Type B pancreatic cell (in vitro differentiated cells): ENCODE measurements around the gene MAN2A1. TPM values are rescaled to one million over a fixed set of nuclear protein-coding genes. Genes with fewer than 3 reads are reported as not detected.

Experiments
- DNase-seq: peaks from one replicate; pipeline ENCODE4 v3.0.0; 2021; ENCODE audit warnings: mixed read lengths; ENCODE audit not compliant: unreplicated experiment; ENCODE audit errors: extremely low spot score
- H3K27ac Mint-ChIP-seq: 2 replicates; pipeline ENCODE4 v1.8.0; 2021; ENCODE audit warnings: mild to moderate bottlenecking, mixed read lengths
- H3K27me3 Mint-ChIP-seq: 2 replicates; pipeline ENCODE4 v1.8.0; 2021; ENCODE audit warnings: mixed read lengths
- H3K36me3 Mint-ChIP-seq: 2 replicates; pipeline ENCODE4 v1.8.0; 2021; ENCODE audit warnings: mixed read lengths
- H3K4me1 Mint-ChIP-seq: one replicate; pipeline ENCODE4 v1.8.0; 2021; ENCODE audit warnings: mixed read lengths; ENCODE audit not compliant: unreplicated experiment
- H3K4me3 Mint-ChIP-seq: 2 replicates; pipeline ENCODE4 v1.8.0; 2021; ENCODE audit warnings: mild to moderate bottlenecking, mixed read lengths
- H3K9me3 Mint-ChIP-seq: 2 replicates; pipeline ENCODE4 v1.8.0; 2021; ENCODE audit warnings: mixed read lengths
- total RNA-seq: library from RNA; stranded (reverse); gene quantifications from 2 replicates; pipeline ENCODE4 v1.2.1, GENCODE V29; 2021; ENCODE audit warnings: low replicate concordance
- TF ChIP-seq, protein P1 (sequence below): fragments of 200-600 bp; sonication (generic); conservative IDR thresholded peaks from 2 replicates; pipeline ENCODE4 v1.5.0; 2021; ENCODE audit warnings: antibody characterized with exemption, mild to moderate bottlenecking

The MAN2A1 gene
- total RNA-seq, 1 donor from 2014 or later: 47.9 TPM

DNA sequence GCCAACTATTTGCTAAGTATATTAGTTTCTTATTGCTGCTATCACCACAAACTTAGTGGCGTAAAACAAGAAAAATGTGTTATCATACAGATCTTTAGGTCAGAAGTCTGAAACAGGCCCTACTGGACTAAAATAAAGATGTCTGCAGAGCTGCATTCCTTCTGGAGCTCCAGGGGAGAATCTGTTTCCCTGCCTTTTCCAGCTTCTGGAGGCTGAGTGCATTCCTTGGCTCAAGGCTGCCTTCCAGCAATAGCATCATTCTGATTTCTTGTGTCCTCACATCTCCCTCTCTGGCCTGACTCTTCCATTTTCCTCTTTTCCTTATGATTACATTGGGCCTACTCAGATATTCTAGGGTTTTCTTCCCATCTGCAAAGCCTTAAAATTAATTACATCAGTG is 15.9 kb downstream of the MAN2A1 start:
- TF ChIP-seq, protein P1, sequence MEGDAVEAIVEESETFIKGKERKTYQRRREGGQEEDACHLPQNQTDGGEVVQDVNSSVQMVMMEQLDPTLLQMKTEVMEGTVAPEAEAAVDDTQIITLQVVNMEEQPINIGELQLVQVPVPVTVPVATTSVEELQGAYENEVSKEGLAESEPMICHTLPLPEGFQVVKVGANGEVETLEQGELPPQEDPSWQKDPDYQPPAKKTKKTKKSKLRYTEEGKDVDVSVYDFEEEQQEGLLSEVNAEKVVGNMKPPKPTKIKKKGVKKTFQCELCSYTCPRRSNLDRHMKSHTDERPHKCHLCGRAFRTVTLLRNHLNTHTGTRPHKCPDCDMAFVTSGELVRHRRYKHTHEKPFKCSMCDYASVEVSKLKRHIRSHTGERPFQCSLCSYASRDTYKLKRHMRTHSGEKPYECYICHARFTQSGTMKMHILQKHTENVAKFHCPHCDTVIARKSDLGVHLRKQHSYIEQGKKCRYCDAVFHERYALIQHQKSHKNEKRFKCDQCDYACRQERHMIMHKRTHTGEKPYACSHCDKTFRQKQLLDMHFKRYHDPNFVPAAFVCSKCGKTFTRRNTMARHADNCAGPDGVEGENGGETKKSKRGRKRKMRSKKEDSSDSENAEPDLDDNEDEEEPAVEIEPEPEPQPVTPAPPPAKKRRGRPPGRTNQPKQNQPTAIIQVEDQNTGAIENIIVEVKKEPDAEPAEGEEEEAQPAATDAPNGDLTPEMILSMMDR: no peak
- H3K4me1 Mint-ChIP-seq: peaks cover 46% of the 10 kb centered on the region
- H3K27ac Mint-ChIP-seq: no peak overlapping the region
- peaks cover 22% of the 10 kb centered on the region for H3K36me3 Mint-ChIP-seq
- H3K4me3 Mint-ChIP-seq: no peak overlapping the region
- no peak for DNase-seq
- H3K27me3 Mint-ChIP-seq: no peaks in the 10 kb centered on the region
- peaks cover 4% of the 10 kb centered on the region for H3K9me3 Mint-ChIP-seq

- Mint-ChIP-seq H3K27ac (no peak overlapping the region), H3K4me3 (no peak overlapping the region), H3K27me3 (no peaks in the 10 kb centered on the region), H3K9me3 (peaks cover 4% of the 10 kb centered on the region), H3K4me1 (peaks cover 43% of the 10 kb centered on the region), H3K36me3 (peaks cover 24% of the 10 kb centered on the region)
- DNase-seq: no peak
- TF ChIP-seq, protein P1: no peak
Measured at GRCh38 chr5:109706095-109706494, 16.4 kb downstream of the MAN2A1 start.

DNA sequence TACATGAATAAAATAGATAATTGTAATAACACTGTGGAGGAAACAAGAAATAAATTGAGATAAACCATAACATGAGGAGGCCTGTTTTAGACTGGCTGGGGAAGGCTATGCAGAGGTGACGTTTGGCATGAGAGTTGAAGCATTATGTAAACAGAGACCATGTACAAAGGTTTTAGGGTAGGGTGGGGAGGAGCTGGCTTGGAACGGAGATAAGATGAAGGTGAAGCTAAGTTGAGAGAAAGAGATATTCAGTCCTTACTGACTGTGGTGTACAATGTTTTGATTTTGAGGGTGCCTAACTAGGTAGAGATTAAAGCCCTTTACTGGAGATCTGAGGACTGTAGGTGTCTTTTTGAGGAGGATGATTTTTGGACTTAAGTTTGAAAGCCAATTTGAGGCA is 17.8 kb downstream of the MAN2A1 start:
- peaks cover 28% of the 10 kb centered on the region for H3K4me1 Mint-ChIP-seq
- H3K9me3 Mint-ChIP-seq: peaks cover 4% of the 10 kb centered on the region
- H3K36me3 Mint-ChIP-seq: peaks cover 26% of the 10 kb centered on the region
- H3K4me3 Mint-ChIP-seq: no peak overlapping the region
- no peak for DNase-seq
- H3K27ac Mint-ChIP-seq: peak overlapping the region; percentile 26
- TF ChIP-seq, protein P1: no peak
- H3K27me3 Mint-ChIP-seq: no peaks in the 10 kb centered on the region

DNA sequence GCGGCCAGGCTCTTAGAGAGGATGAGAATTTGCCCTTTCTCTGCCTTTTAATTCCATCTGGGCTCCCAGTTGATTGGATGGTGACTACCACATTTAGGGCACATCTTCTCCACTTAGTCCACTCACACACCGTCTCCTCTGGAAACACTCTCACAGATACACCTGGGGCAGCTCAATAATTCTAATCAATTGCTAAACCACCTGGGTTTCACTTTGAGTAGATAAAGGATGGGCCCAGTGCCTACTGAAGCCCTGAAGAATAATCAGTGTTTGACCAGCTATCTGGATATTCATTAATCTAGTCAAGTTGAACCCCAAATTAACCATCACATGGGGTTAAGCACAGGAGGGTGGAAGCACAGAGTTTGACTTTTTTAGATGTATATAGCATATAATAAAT is 19.1 kb downstream of the MAN2A1 start:
- TF ChIP-seq, protein P1: no peak
- H3K27me3 Mint-ChIP-seq: no peaks in the 10 kb centered on the region
- no peak overlapping the region for H3K4me3 Mint-ChIP-seq
- H3K4me1 Mint-ChIP-seq: peaks cover 28% of the 10 kb centered on the region
- peaks cover 29% of the 10 kb centered on the region for H3K36me3 Mint-ChIP-seq
- DNase-seq: no peak
- H3K9me3 Mint-ChIP-seq: peaks cover 4% of the 10 kb centered on the region
- H3K27ac Mint-ChIP-seq: no peak overlapping the region

DNA sequence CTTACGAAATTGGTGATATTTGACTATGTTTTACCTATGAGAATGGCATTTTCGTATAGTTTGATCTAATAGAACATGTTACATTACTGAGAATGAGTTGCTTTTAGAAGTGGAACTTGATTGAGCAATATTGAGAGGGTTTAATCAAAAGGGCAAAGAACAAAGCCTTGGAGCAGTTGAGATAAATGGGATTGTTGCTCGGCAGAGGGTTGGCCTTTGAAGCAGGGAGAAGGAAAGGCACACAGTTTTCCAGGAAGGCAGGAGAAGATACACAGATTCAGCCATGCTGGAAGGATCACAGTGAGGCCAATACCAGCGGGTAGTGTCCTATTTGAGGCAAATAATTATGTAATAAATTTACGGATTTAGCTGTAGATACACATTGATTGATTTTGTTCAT is 19.5 kb downstream of the MAN2A1 start:
- H3K4me3 Mint-ChIP-seq: no peak overlapping the region
- TF ChIP-seq, protein P1: no peak
- no peak for DNase-seq
- H3K36me3 Mint-ChIP-seq: peaks cover 29% of the 10 kb centered on the region
- peaks cover 23% of the 10 kb centered on the region for H3K4me1 Mint-ChIP-seq
- no peaks in the 10 kb centered on the region for H3K27me3 Mint-ChIP-seq
- H3K27ac Mint-ChIP-seq: no peak overlapping the region
- H3K9me3 Mint-ChIP-seq: peaks cover 4% of the 10 kb centered on the region

- H3K4me1 Mint-ChIP-seq: peaks cover 14% of the 10 kb centered on the region
- no peak overlapping the region for H3K4me3 Mint-ChIP-seq
- peaks cover 21% of the 10 kb centered on the region for H3K36me3 Mint-ChIP-seq
- H3K27me3 Mint-ChIP-seq: no peaks in the 10 kb centered on the region
- DNase-seq: no peak
- TF ChIP-seq, protein P1: no peak
- no peak overlapping the region for H3K27ac Mint-ChIP-seq
- H3K9me3 Mint-ChIP-seq: peaks cover 4% of the 10 kb centered on the region
Measured at GRCh38 chr5:109711673-109712072, 21.9 kb downstream of the MAN2A1 start.
